Peyer's patch (tissue), 4 donors: ENCODE data around the gene PDGFD.

Source experiments
- CTCF ChIP-seq, 6 experiments: fragments of 450-650 bp in 4 of 6; fragments of 200-600 bp in 2 of 6; sonication (generic) in 1 of 6; IDR thresholded peaks; one replicate each; pipeline ENCODE4 v1.5.1; 2017 to 2019; ENCODE audit warnings: antibody characterized with exemption in 6 of 6, mild to moderate bottlenecking in 3 of 6, moderate library complexity in 1 of 6
- POLR2A ChIP-seq, 2 donors: fragments of 450-650 bp; IDR thresholded peaks; one replicate each; pipeline ENCODE4 v1.5.1; 2017; ENCODE audit warnings: antibody characterized with exemption in 2 of 2, mild to moderate bottlenecking in 2 of 2, moderate library complexity in 2 of 2

GRCh38 chr11:103985041-103985440, 178.9 kb downstream of the PDGFD start:
- TF ChIP-seq CTCF (IDR thresholded peaks at IDR 0.05) (no peak), POLR2A (IDR thresholded peaks at IDR 0.05) (no peak)
